HEK293 (cell line): ENCODE results near the gene SLC5A10.
"Not testable (repeated sequence)": the region's sequence is repeated elsewhere in the genome, so short reads cannot be mapped to it uniquely, and the experiment has no call there.

Source experiments
- CTCF ChIA-PET: fragments of 350-600 bp; formaldehyde crosslinking; extraction: SDS; loops from one replicate; lab custom pipeline; 2021; ENCODE audit warnings: antibody characterized with exemption; lab: Yijun Ruan, JAX
- POLR2A ChIA-PET: fragments of 300-600 bp; formaldehyde crosslinking; extraction: SDS; loops from one replicate; lab custom pipeline; 2020; ENCODE audit warnings: antibody characterized with exemption, inconsistent platforms; lab: Yijun Ruan, JAX
- H3K27ac ChIP-seq: fragments of 200-500 bp; sonication (Bioruptor generic); 2 replicates; pipeline ENCODE4 v1.5.1; 2014; ENCODE audit warnings: low read depth, low read length, control low read depth, inconsistent platforms; ENCODE audit errors: extremely low read depth
- H3K36me3 ChIP-seq, 2 experiments: fragments of 200-500 bp in 1 of 2; sonication (Bioruptor generic) in 1 of 2; 1 replicate in 1 of 2; 2 replicates in 1 of 2; pipeline ENCODE4 v1.5.1; 2014 to 2017; ENCODE audit warnings: inconsistent platforms in 2 of 2, low read length in 2 of 2; ENCODE audit not compliant: control insufficient read depth in 2 of 2, insufficient read depth in 1 of 2
- H3K4me1 ChIP-seq: fragments of 200-500 bp; sonication (Bioruptor generic); 2 replicates; pipeline ENCODE4 v1.5.1; 2014; ENCODE audit warnings: mild to moderate bottlenecking, low read length, inconsistent platforms; ENCODE audit not compliant: control insufficient read depth, insufficient read depth
- H3K4me3 ChIP-seq: 2 replicates; pipeline ENCODE4 v1.5.1; 2011; ENCODE audit warnings: low read depth, mild to moderate bottlenecking, control low read depth, low read length, moderate library complexity
- H3K9me3 ChIP-seq: fragments of 200-500 bp; sonication (Bioruptor generic); 2 replicates; pipeline ENCODE4 v1.5.1; 2014; ENCODE audit warnings: low read depth, low read length, inconsistent platforms; ENCODE audit not compliant: control insufficient read depth, insufficient read depth
- BCL11B ChIP-seq: fragments of 450-650 bp; formaldehyde crosslinking; IDR thresholded peaks from 2 replicates; pipeline ENCODE4 v1.5.1; 2016; ENCODE audit warnings: low read depth, missing biosample characterization, missing genetic modification characterization
- PATZ1 ChIP-seq: fragments of 450-650 bp; formaldehyde crosslinking; IDR thresholded peaks from 2 replicates; pipeline ENCODE4 v1.5.1; 2016; ENCODE audit warnings: missing biosample characterization, missing genetic modification characterization
- PRDM1 ChIP-seq: fragments of 450-650 bp; formaldehyde crosslinking; IDR thresholded peaks from 2 replicates; pipeline ENCODE4; 2016; ENCODE audit warnings: missing biosample characterization, missing genetic modification characterization
- REPIN1 ChIP-seq: fragments of 450-650 bp; formaldehyde crosslinking; IDR thresholded peaks from 2 replicates; pipeline ENCODE4 v1.5.1; 2017; ENCODE audit warnings: missing biosample characterization, missing genetic modification characterization, low read depth
- SCRT1 ChIP-seq: fragments of 450-650 bp; formaldehyde crosslinking; IDR thresholded peaks from 2 replicates; pipeline ENCODE4 v1.5.1; 2016; ENCODE audit warnings: missing biosample characterization, missing genetic modification characterization, borderline replicate concordance
- SCRT2 ChIP-seq: fragments of 450-650 bp; formaldehyde crosslinking; IDR thresholded peaks from 2 replicates; pipeline ENCODE4 v1.5.1; 2016; ENCODE audit warnings: missing biosample characterization, missing genetic modification characterization
- SP2 ChIP-seq: fragments of 450-650 bp; formaldehyde crosslinking; IDR thresholded peaks from 2 replicates; pipeline ENCODE4 v1.5.1; 2016; ENCODE audit warnings: missing biosample characterization, missing genetic modification characterization
- ZNF341 ChIP-seq: fragments of 450-650 bp; formaldehyde crosslinking; IDR thresholded peaks from 2 replicates; pipeline ENCODE4; 2016; ENCODE audit warnings: low read depth, missing biosample characterization, missing genetic modification characterization
- ZNF510 ChIP-seq: fragments of 450-650 bp; formaldehyde crosslinking; IDR thresholded peaks from 2 replicates; pipeline ENCODE4 v1.5.1; 2018; ENCODE audit warnings: mild to moderate bottlenecking, missing genetic modification characterization, missing biosample characterization; ENCODE audit not compliant: insufficient replicate concordance
- ZNF529 ChIP-seq: fragments of 450-650 bp; formaldehyde crosslinking; IDR thresholded peaks from 2 replicates; pipeline ENCODE4 v1.5.1; 2017; ENCODE audit warnings: missing genetic modification characterization, missing biosample characterization; ENCODE audit not compliant: insufficient replicate concordance
- ZNF549 ChIP-seq: fragments of 450-650 bp; IDR thresholded peaks from 2 replicates; pipeline ENCODE4 v1.5.1; 2018; ENCODE audit warnings: missing biosample characterization, missing genetic modification characterization, mild to moderate bottlenecking, inconsistent platforms, moderate library complexity
- ZNF600 ChIP-seq: fragments of 450-650 bp; formaldehyde crosslinking; IDR thresholded peaks from 2 replicates; pipeline ENCODE4 v1.5.1; 2016; ENCODE audit warnings: missing biosample characterization, missing genetic modification characterization
- ZNF701 ChIP-seq: fragments of 450-650 bp; formaldehyde crosslinking; IDR thresholded peaks from 2 replicates; pipeline ENCODE4 v1.5.1; 2016; ENCODE audit warnings: missing biosample characterization, missing genetic modification characterization

SLC5A10 gene

GRCh38 chr17:19019041-19019941, 67.3 kb downstream of the SLC5A10 start (continued):
- TF ChIP-seq PATZ1 (tag by site-specific recombination) (peak; percentile 32; the same call in 1 of the 2 replicates), ZNF341 (tag by site-specific recombination) (peak; percentile 70), ZNF600 (no peak), BCL11B (tag by site-specific recombination) (0 out of 2 replicates have a peak, but pooled peaks have one; percentile 11), REPIN1 (tag by site-specific recombination) (no peak)

GRCh38 chr17:19020016-19020415, 68.1 kb downstream of the SLC5A10 start:
- H3K4me3 ChIP-seq, result no peak overlapping the region
- ChIA-PET CTCF (interaction anchor here (1.5 kb wide), 1 partner anchor 394 kb away, joined by 3 read pairs; no protein-coding TSS in a partner anchor), POLR2A (interaction anchor here (2.2 kb wide), 1 partner anchor 16 kb away, joined by 7 read pairs; the partner anchor contains the start of gene FAM83G)
- H3K4me1 ChIP-seq, result no peaks in the 10 kb centered on the region
- no peak overlapping the region for H3K27ac ChIP-seq
- no peaks in the 10 kb centered on the region for H3K36me3 ChIP-seq
- H3K9me3 ChIP-seq, result no peaks in the 10 kb centered on the region
- TF ChIP-seq ZNF529 (tag by site-specific recombination), result no peak
- no peak for TF ChIP-seq PRDM1 (tag by site-specific recombination)
- no peak for TF ChIP-seq ZNF510 (tag by site-specific recombination)
- TF ChIP-seq, all 188 proteins: peak for 0

- CTCF ChIA-PET, result interaction anchor here (0.7 to 4.8 kb wide), 2 partner anchors 18 to 61 kb away, joined by 3 to 31 read pairs; no protein-coding TSS in a partner anchor
- H3K4me3 ChIP-seq, H3K4me1 ChIP-seq, H3K9me3 ChIP-seq, H3K27ac ChIP-seq, H3K36me3 ChIP-seq: not testable (repeated sequence)
- TF ChIP-seq SCRT1, result peak; percentile 43; the same call in 1 of the 2 replicates
- peak; percentile 78 for TF ChIP-seq SCRT2
- POLR2A ChIA-PET, result interaction anchor here (1.7 kb wide), 1 partner anchor 20 kb away, joined by 3 read pairs; no protein-coding TSS in a partner anchor
Observed at GRCh38 chr17:19021011-19021621, 69.2 kb downstream of the SLC5A10 start.

- ChIA-PET POLR2A (interaction anchor here (1.7 kb wide), 2 partner anchors 17 to 21 kb away, joined by 3 to 5 read pairs; partner anchors contain the start of gene FAM83G), CTCF (interaction anchor here (0.7 to 4.8 kb wide), 3 partner anchors 19 to 396 kb away, joined by 3 to 31 read pairs (median 4); no protein-coding TSS in a partner anchor)
- TF ChIP-seq ZNF549 (tag by site-specific recombination) (no peak), ZNF701 (tag by site-specific recombination) (no peak), SCRT2 (peak; percentile 6; the same call in 1 of the 2 replicates), SP2 (tag by site-specific recombination) (peak; percentile 31; the same call in 1 of the 2 replicates)
- H3K9me3 ChIP-seq, result no peaks in the 10 kb centered on the region
- H3K4me1 ChIP-seq, result no peaks in the 10 kb centered on the region
- H3K4me3 ChIP-seq, result no peak overlapping the region
- H3K36me3 ChIP-seq, result no peaks in the 10 kb centered on the region
- no peak overlapping the region for H3K27ac ChIP-seq
Observed at GRCh38 chr17:19021622-19022083, 69.7 kb downstream of the SLC5A10 start.
